Measurements from ENCODE around the gene ACVR1B. TPM values are rescaled to one million over a fixed set of nuclear protein-coding genes. Genes with fewer than 3 reads are reported as not detected.

Gene ACVR1B
- polyA plus RNA-seq: 10 to 100 TPM in 2 of 3 donors, 1 to 10 TPM in 1; 8.9 to 26.9 (median 20.0) TPM

DNA sequence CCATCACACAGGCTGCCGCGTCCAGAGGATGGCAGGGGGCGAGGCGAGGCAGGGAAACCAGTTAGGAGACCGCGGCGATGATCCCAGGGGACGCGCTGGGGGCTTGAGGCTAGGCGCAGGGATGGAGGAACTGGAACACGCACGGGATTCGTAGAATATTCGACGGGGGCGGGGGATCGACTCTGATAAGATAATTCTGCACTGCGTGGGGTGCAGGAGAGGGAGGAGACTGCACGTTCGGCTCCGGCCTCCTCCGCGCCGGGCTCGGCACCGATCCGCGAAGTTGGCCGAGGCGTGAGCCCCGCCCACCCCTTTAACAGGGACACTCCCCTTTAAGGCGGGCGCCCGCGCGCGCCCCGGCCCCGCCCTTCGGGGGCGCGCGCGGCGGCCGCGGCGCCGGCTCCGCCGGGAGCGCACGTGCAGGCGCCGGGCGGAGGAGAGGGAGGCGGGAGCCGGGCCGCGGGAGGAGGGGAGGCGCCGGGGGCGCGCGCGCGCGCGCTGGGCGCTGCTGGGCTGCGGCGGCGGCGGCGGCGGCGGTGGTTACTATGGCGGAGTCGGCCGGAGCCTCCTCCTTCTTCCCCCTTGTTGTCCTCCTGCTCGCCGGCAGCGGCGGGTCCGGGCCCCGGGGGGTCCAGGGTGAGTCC lies at the start of gene ACVR1B:
ACVR1B (plus strand) TSS at position 501 of the 644 bp plus-strand sequence; CDS start at position 546, 45 bp downstream.
- H3K27ac ChIP-seq (ENCODE audit: low read depth, low read length): no peak within 1 kb of the TSS
- WGBS, 3 donors: 0 to 1% (median 1%) methylated on average over 26 to 86 of the region's 86 CpGs

DNA sequence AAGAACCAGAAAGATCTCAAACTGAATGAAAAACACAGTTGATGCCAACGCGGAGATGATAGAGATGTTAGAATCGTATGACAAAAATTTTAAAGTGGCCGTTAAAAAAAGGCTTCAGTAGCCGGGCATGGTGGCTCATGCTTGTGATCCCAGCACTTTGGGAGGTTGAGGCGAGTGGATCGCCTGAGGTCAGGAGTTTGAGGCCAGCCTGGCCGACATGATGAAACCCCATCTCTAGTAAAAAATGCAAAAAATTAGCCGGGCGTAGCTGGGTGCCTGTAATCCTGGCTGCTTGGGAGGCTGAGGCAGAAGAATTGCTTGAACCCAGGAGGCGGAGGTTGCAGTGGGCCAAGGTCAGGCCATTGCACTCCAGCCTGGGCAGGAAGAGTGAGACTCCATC lies 49.6 kb upstream of the ACVR1B start:
- 93 to 96% (median 95%) methylated on average over 11 of the region's 11 CpGs for WGBS, 3 donors
- H3K27ac ChIP-seq (ENCODE audit: low read depth, low read length): no peak overlapping the region

DNA sequence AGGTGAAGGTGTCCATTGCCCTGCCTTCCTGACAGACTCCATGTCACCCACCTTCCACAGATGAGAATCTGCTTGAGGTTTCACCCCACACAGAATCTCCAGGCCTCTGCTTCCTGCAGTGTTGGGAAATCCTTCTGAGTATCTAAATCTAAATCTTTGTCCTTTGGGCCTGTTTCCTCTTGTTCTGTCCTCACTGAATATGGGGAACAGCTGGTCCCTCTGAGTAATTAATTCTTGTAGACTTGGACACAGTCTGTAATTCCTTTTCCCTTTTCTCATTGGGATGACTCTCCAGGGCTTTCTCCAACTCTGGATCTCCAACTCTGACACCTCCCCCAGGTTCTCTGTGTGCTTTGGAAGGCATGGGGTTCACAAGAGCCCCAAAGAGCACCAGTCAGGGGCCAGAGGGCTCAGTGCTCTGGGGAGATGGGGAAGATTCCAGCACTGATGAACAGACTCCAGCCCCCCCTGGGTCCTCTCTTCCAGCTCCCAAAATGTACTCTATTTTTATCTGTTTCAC lies 46.5 kb upstream of the ACVR1B start:
- H3K27ac ChIP-seq (ENCODE audit: low read depth, low read length): peak overlapping the region; percentile 95

DNA sequence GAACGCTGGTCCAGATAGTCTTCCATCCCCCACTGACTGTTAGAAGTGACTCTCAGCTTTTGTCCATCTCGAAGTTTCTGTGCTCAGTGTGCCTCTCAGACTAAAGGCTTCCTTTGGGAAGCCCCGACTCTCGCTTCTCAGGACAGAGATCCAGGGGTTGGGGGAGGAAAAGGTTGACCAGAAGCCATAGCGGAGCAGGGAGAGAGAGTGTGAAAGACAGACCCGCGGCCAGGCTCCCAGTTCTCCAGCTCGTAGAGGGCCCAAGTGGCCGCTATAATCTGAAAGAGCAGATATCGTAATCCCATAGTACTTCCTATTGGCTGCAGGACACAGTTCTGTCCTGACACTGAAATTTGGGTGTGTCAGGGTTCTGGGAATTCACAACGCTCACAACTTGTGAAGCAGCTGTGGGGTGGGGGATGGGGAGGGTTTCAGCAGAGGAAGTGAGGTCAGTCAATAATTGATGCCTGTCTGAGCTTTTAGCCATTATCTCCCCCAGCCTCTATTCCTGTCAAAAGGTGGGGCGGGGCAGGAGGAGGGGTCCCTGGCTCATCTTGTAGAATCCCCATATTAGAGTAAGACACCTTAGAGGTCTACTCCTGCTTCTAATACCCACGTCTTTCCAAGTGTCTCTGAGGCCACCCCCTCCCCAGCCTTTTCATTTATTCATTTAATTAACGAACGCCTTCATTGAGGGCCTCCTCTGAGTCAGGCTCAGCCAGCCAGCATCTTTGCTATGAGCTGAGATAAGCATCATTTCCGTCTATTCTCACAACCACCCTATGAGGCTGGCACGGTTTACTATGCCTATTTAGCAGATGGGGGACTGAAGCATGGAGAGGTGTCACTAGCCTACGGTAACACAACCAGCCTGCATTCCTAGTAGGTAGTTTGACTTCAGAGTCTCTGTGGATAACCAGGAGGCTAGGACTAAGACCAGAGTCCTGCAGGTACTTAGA lies 45.7 kb upstream of the ACVR1B start:
- H3K27ac ChIP-seq (ENCODE audit: low read depth, low read length): peak overlapping the region; percentile 95
- 33 to 58% (median 39%) methylated on average over 18 of the region's 18 CpGs for WGBS, 3 donors

DNA sequence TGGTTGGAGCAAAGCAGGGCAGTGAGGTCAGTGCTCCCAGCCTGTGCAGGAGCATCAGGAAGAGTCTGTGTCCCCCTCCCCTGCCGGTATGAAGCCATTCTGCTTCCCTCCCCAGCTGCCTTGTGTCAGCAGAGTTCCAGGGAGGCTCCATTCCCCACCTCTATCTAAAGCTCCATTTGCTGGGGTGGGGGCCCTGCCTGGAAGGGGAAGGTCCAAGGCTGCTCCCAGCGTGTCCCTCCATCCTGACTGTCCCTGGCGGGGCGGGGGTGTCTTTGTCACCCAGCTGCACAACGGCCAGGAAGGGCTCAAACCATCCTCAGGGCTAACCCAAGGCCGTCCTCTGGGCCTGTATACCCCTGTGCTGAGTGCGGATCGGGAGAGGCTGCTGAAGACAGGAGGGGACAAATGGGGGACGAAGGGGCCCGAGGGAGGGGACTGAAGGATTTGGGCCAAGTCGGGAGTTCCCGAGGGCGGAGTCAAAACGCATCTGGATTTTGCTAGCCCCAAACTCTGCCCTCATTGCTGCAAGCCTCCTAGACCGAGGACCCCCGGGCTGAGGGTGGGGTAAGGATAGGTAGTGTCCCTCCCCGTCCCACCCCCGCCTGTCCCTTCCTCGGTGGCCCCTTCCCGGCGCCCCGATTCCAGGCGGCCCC lies 44.9 kb upstream of the ACVR1B start:
- peak overlapping the region; percentile 70 for H3K27ac ChIP-seq (ENCODE audit: low read depth, low read length)
- 19 to 26% (median 25%) methylated on average over 20 to 23 of the region's 23 CpGs for WGBS, 3 donors

DNA sequence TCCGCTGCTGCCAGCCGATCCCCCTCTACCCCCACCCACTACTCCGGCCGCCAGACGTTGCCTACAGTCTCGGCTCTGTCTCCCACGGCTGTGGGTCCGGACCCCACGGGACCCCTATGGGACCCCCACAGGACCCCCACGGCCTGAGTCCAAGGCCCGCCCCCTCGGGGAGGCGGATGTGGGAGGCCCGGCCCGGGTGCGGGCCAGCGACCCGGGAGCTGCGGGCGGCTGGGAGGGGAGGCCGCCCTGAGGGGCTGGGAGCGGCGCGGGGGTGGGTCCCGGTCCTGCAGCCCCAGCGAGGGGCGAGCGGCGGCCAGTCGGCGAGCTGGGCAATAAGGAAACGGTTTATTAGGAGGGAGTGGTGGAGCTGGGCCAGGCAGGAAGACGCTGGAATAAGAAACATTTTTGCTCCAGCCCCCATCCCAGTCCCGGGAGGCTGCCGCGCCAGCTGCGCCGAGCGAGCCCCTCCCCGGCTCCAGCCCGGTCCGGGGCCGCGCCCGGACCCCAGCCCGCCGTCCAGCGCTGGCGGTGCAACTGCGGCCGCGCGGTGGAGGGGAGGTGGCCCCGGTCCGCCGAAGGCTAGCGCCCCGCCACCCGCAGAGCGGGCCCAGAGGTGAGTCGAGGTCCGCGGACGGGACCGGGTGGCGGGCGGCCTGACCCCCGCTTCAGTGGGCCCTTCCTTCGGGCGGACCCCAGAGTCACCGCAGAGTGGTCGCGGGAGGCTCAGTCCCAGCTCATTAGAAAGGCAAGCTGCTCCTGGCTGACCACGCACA lies 44.2 kb upstream of the ACVR1B start, which contains the start of gene ACVRL1:
ACVRL1 (plus strand) TSS at position 422 of the 773 bp plus-strand sequence. CDS start 4,971 bp downstream, outside the sequence.
- H3K27ac ChIP-seq (ENCODE audit: low read depth, low read length): peak within 1 kb of the TSS; percentile 70
- WGBS, 3 donors: 5 to 8% (median 7%) methylated on average over 53 to 74 of the region's 74 CpGs

DNA sequence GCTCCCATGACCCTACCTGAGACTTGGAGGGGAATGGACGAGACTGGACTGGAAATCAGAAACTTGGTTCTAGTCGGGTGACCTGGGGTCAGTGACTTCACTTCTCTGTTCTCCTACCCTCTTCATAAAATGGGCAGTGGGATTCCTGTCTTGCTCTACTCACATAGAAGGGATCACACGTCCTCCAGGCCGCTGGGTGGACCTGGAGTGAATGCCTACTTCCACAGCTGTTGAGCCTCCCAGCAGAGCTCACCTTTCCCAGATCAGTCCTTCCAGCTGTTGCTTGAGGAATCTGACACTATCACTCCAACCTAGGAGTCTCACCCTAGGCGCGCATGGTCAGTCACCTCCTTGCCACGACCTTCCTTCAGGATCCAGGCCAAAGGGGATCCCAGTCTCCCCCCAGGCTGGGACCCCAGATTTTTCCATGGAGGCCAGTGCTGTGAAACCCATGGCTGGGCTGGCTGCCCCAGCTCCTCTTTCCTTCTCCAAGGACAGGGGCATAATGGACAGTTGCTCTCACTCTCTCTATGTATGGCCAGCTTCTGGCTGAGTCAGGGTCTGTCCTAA lies 43.6 kb upstream of the ACVR1B start:
- peak overlapping the region; percentile 70 for H3K27ac ChIP-seq (ENCODE audit: low read depth, low read length)
- WGBS, 3 donors: 49 to 72% (median 60%) methylated on average over 7 of the region's 7 CpGs

DNA sequence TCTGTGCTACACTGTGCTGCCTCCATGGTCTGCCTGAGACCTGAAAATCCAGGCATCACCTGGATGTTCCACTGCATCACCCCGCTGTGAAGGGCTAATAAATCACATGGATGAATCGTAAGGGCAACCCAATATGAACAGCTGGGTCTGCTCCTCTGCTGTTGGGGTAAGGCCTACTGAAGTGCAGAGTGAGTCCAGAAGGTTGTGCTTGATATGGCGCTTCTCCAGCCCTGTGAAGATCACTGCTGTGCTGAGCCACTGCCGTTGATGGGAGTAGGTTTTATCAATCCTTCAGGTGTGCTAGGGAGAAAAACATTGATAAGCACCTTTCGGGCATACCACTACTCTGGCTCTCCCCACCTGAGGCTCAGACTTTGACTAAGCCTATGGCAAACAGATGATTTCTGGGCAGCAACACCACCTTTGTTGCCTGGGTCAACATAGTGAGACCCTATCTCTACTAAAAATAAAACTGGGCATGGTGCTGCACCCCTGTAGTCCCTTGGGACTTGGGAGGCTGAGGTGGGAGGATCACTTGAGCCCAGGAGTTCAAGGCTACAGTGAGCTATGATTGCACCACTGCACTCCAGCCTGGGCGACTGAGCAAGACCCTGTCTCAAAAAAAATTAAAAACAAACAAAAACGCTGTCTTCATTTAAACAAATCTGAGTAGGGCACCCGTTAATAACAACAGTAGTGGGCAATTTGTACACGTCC lies 42.5 kb upstream of the ACVR1B start:
- WGBS, 3 donors: 70 to 74% (median 71%) methylated on average over 9 of the region's 9 CpGs
- no peak overlapping the region for H3K27ac ChIP-seq (ENCODE audit: low read depth, low read length)

DNA sequence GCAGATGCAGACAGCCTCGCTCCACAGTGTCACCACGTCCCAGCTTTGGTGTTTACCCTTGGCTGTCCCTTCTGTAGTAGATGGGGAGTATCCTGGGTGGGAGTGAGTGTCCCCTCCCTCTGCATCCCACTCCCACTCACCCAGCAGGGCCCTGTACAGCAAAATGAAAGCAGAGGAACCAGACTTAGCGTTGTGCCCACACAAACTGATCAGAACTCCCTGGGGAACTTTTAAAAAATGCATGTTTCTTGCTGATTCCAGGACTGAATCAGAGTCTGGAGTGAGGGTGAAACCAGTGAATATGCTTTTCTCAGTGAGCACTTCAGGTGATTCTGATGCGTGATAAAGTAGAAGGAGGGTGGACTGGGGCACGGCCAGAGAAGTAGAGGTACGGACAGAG lies 41.3 kb upstream of the ACVR1B start:
- WGBS, 3 donors: 64 to 77% (median 65%) methylated on average over 6 of the region's 6 CpGs
- no peak overlapping the region for H3K27ac ChIP-seq (ENCODE audit: low read depth, low read length)

DNA sequence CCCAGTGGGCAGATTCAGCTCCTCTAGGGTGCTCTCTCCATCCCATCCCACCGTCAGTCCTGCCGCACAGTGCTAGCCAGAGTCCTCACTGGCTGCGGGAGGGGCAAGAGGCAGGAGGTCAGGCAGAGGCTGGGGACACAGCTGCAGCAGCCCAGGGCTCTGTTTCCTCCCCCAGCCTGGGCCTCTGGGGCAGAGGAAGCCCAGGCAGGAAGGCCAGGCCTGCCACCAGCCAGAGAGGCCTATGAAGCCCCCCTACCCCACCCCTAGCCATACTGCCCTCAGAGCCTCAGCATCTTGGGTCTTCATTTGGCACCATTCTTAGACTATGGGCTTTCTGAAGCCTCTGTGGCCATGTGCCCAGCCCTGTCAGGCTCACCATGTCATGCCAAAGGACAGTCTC lies 40.8 kb upstream of the ACVR1B start:
- no peak overlapping the region for H3K27ac ChIP-seq (ENCODE audit: low read depth, low read length)

DNA sequence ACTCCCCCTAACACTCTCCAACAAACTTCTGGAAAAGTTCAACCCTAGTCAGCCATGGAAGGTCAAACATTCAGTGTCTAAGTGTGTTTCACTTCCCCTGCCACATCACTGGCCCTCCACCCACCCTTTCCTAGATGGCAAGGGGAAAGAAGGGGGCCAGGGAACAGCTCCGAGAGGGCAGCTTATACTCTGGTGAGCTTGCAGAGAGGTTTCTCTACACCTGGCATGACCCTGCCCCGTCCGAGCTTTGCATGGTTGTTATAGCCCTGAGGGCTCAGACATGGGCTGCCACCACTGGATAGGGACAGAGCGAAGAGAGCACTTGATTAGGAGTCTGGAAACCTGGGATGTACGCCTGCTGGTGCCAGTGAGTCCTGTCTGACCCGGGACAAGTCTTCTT lies 40.2 kb upstream of the ACVR1B start:
- H3K27ac ChIP-seq (ENCODE audit: low read depth, low read length): no peak overlapping the region
- WGBS, 3 donors: 75 to 76% (median 76%) methylated on average over 6 of the region's 6 CpGs

More for the DNA sequence above, 40.8 kb upstream of the ACVR1B start:
- WGBS, 3 donors: 20 to 71% (median 43%) methylated on average over 3 of the region's 3 CpGs

DNA sequence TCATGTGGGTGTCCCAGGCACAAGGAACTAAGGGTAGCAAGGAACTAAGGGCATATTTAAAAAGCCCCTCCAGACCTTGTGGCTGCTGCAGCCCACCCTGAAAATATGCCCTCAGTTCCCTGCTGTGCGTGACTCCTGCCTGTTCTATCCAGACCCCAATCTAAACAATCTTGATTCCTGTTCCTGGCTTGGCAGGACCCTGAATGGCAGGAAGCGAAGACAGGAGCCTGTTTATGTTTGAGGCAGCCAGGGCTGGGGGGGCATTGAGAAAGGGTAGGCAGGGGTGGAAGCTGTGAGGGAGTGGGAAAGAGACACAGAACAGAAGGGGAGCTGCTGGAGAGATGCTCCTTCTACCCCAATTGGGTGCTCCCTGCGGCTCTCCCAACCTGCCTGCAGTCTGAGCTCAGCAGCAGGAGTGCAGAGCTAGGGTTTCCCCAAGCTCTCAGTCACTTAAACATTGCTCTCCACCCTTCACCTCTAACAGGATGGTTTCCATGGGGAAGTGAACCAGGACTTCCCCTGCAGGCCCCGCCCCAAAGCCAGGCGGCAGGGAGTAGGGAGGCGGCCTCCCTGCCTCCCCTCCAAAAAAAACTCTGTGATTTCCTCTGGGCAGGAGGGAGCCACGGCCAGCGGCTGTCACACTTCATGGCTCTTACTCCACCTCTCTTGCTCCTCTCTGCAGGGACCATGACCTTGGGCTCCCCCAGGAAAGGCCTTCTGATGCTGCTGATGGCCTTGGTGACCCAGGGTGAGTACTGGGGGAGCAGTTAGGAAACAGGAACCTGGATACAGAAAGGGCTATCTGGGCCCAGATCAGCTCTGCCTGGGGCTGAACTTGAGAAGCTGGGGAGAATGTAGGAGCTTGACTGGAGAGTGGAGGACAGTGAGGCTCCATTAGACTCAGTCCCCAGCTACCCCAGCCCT lies 39.4 kb upstream of the ACVR1B start:
- no peak overlapping the region for H3K27ac ChIP-seq (ENCODE audit: low read depth, low read length)

DNA sequence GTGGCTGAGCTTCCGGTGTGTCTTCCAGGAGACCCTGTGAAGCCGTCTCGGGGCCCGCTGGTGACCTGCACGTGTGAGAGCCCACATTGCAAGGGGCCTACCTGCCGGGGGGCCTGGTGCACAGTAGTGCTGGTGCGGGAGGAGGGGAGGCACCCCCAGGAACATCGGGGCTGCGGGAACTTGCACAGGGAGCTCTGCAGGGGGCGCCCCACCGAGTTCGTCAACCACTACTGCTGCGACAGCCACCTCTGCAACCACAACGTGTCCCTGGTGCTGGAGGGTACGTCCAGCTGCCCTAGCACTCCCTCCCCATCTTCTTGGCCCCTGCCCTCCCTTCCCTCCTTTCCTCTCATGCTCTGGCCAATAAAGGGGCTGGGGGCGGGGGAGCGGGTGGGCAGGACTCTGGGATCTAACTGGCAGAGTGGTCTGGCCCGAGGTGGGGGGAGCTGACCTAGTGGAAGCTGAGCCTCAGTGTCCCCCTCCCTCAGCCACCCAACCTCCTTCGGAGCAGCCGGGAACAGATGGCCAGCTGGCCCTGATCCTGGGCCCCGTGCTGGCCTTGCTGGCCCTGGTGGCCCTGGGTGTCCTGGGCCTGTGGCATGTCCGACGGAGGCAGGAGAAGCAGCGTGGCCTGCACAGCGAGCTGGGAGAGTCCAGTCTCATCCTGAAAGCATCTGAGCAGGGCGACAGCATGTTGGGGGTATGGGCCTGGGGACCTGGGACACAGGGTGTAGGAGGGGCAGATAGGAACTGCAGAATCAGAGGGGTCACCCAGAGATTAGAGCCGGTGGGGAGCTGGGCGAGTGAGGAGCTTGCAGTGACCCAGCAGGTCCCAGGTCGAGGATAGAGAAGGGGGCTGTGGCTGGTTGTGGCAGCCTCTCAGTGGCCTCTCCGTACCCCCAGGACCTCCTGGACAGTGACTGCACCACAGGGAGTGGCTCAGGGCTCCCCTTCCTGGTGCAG lies 38.1 kb upstream of the ACVR1B start:
- H3K27ac ChIP-seq (ENCODE audit: low read depth, low read length): no peak overlapping the region
- WGBS, 3 donors: 71 to 81% (median 75%) methylated on average over 28 to 30 of the region's 30 CpGs

More for the DNA sequence above, 39.4 kb upstream of the ACVR1B start:
- WGBS, 3 donors: 37 to 76% (median 39%) methylated on average over 8 of the region's 8 CpGs

DNA sequence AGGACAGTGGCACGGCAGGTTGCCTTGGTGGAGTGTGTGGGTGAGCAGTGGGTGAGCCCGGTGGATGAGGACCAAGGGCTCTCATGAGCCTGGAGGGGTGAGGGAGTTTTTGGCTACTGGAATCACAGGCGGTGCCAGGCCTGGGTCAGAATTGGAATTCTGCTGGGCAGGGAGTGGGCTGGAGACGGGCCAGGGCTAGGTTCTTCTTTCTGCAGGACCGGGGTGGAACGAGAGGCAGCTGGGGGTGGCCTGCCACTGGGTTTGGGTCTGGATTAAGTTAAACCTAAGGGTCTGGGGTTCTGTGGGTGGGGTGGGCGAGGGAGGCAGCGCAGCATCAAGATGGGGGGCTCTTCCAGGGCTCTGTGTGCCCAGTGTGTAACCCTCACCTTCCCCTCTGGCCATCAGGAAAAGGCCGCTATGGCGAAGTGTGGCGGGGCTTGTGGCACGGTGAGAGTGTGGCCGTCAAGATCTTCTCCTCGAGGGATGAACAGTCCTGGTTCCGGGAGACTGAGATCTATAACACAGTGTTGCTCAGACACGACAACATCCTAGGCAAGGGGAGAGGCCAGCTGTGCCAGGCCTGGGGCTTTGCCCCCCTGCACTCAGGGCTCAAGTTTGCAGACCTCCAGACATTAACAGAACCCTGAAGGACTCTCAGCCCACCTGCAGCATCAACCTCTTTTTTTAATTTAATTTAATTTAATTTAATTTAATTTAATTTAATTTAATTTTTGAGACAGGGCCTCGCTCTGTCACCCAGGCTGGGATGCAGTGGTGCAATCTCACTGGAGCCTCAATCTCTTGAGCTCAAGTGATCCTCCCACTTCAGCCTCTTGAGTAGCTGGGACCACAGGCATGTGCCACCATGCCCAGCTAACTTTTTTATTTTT lies 37.2 kb upstream of the ACVR1B start:
- no peak overlapping the region for H3K27ac ChIP-seq (ENCODE audit: low read depth, low read length)
- 74 to 89% (median 79%) methylated on average over 17 of the region's 17 CpGs for WGBS, 3 donors
